Astrocyte of the spinal cord (primary cell): ENCODE data around the gene ELOB.

ENCODE experiments used
- DNase-seq: peaks from one replicate; pipeline ENCODE4 v3.0.0; 2011; ENCODE audit warnings: low read depth, low spot score
- H3K4me3 ChIP-seq: 2 replicates; pipeline ENCODE4 v1.5.1; 2011; ENCODE audit warnings: low read depth, mild to moderate bottlenecking, low read length, moderate library complexity
- CTCF ChIP-seq: IDR thresholded peaks from 2 replicates; pipeline ENCODE4 v1.5.1; 2012; ENCODE audit warnings: low read depth, mild to moderate bottlenecking, low read length, inconsistent platforms
- in situ Hi-C: cut with HindIII; loops from 2 replicates; pipeline ENCODE4 v1.10.0; 2017; ENCODE audit warnings: low sequenced_read_pairs

Gene ELOB

GRCh38 chr16:2773188-2773968 is 3.7 kb downstream of the ELOB start:
- H3K4me3 ChIP-seq = no peak overlapping the region
- no peak for TF ChIP-seq CTCF
- DNase-seq = no peak
- in situ Hi-C loops = no loop called here

GRCh38 chr16:2771496-2772402 is 5.3 kb downstream of the ELOB start:
- in situ Hi-C loops = no loop called here
- no peak for DNase-seq
- H3K4me3 ChIP-seq = no peak overlapping the region
- no peak for TF ChIP-seq CTCF

- no peak overlapping the region for H3K4me3 ChIP-seq
- in situ Hi-C loops = no loop called here
- peak; percentile 7 for TF ChIP-seq CTCF
- no peak for DNase-seq
Measured at GRCh38 chr16:2770057-2770951, 6.8 kb downstream of the ELOB start.

- no peak for DNase-seq
- no peak overlapping the region for H3K4me3 ChIP-seq
- TF ChIP-seq CTCF = no peak
- in situ Hi-C loops = no loop called here
Measured at GRCh38 chr16:2769675-2770056, 7.4 kb downstream of the ELOB start.

- in situ Hi-C loops = no loop called here
- no peak overlapping the region for H3K4me3 ChIP-seq
- DNase-seq = no peak
- no peak for TF ChIP-seq CTCF
Measured at GRCh38 chr16:2769100-2769529, 8.0 kb downstream of the ELOB start.
